ENCODE data around the gene KMT5B.

- TF ChIP-seq CTCF (conservative IDR thresholded peaks at IDR 0.05; ENCODE audit: low read depth in 2 of 2) (peak; percentile 88 to 92), EZH2 (IDR thresholded peaks at IDR 0.05; ENCODE audit: low read depth, unreplicated experiment) (no peak), REST (IDR thresholded peaks at IDR 0.05; ENCODE audit: unreplicated experiment) (no peak), POLR2AphosphoS5 (IDR thresholded peaks at IDR 0.05; ENCODE audit: low read depth) (no peak), ZNF462 (CRISPR knock-in tag; IDR thresholded peaks at IDR 0.05) (no peak), CREB1 (CRISPR knock-in tag; IDR thresholded peaks at IDR 0.05; ENCODE audit: low read depth) (no peak), ETS1 (IDR thresholded peaks at IDR 0.05) (no peak)
These were observed 44.6 kb upstream of the KMT5B start for GRCh38 chr11:68257477-68258362.
